Natural killer cell (primary cell): ENCODE results near the gene GAS1. TPM values are rescaled to one million over a fixed set of nuclear protein-coding genes. Genes with fewer than 3 reads are reported as not detected.
A peak's percentile ranks its signal among the peaks of the same experiment; 100 is the strongest.

ENCODE experiments used
- ATAC-seq, 3 donors: fragments of 150-1000 bp in 2 of 3; fragments of 200-7000 bp in 1 of 3; cut with Tn5 transposase; 1 replicate in 1 of 3; 2 replicates in 2 of 3; pipeline ENCODE4 v1.10.0; 2021; ENCODE audit warnings: mild to moderate bottlenecking in 2 of 3, moderate library complexity in 2 of 3
- DNase-seq, 2 donors: peaks; one replicate each; pipeline versions ENCODE4 v3.0.0 to v3.0.0-alpha.2; 2013 to 2021; ENCODE audit warnings: mixed read lengths in 1 of 2
- H3K27ac ChIP-seq: one replicate; pipeline ENCODE4 v1.5.1; 2013; ENCODE audit warnings: mild to moderate bottlenecking, low read length
- H3K27me3 ChIP-seq: one replicate; pipeline ENCODE4 v1.6.1; 2013; ENCODE audit warnings: low read length; ENCODE audit not compliant: control insufficient read depth, insufficient read depth
- H3K36me3 ChIP-seq: one replicate; pipeline ENCODE4 v1.6.1; 2013; ENCODE audit warnings: low read length; ENCODE audit not compliant: control insufficient read depth, insufficient read depth
- H3K4me1 ChIP-seq: one replicate; pipeline ENCODE4 v1.6.1; 2013; ENCODE audit warnings: low read length; ENCODE audit not compliant: control insufficient read depth, insufficient read depth
- H3K4me3 ChIP-seq: one replicate; pipeline ENCODE4 v1.5.1; 2013; ENCODE audit warnings: low read length
- H3K9me3 ChIP-seq: one replicate; pipeline ENCODE4 v1.6.1; 2013; ENCODE audit warnings: low read length; ENCODE audit not compliant: control insufficient read depth, insufficient read depth
- H3K27ac Mint-ChIP-seq, 2 donors: one replicate each; pipeline ENCODE4 v1.8.0; 2022; ENCODE audit warnings: mild to moderate bottlenecking in 2 of 2, mixed read lengths in 2 of 2, moderate library complexity in 1 of 2
- H3K27me3 Mint-ChIP-seq, 2 donors: one replicate each; pipeline ENCODE4 v1.8.0; 2022; ENCODE audit warnings: low read depth in 2 of 2, mixed read lengths in 2 of 2
- H3K36me3 Mint-ChIP-seq: one replicate; pipeline ENCODE4 v1.8.0; 2022; ENCODE audit warnings: mixed read lengths
- H3K4me1 Mint-ChIP-seq, 2 donors: one replicate each; pipeline ENCODE4 v1.8.0; 2022; ENCODE audit warnings: mixed read lengths in 2 of 2
- H3K4me3 Mint-ChIP-seq: one replicate; pipeline ENCODE4 v1.8.0; 2022; ENCODE audit warnings: mild to moderate bottlenecking, moderate library complexity, mixed read lengths
- H3K9me3 Mint-ChIP-seq, 2 donors: one replicate each; pipeline ENCODE4 v1.8.0; 2022; ENCODE audit warnings: mixed read lengths in 2 of 2
- CTCF ChIP-seq: fragments of 200-600 bp; IDR thresholded peaks from one replicate; pipeline ENCODE4 v1.8.0; 2022; ENCODE audit warnings: antibody characterized with exemption
- WGBS: methylation state at CpG from one replicate; pipeline ENCODE4 v1.1.7; 2013; ENCODE audit warnings: missing lambda C conversion rate; ENCODE audit not compliant: insufficient coverage; 5-methylcytosine and 5-hydroxymethylcytosine counted together
- intact Hi-C: fragments of 100-400 bp; cut with micrococcal nuclease; formaldehyde crosslinking; loops from one replicate; pipeline ENCODE4 v1.14.2; 2022
- total RNA-seq, 4 donors: library from RNA; stranded (reverse); fragments of 120-200 nt in 1 of 4; gene quantifications; one replicate each; pipeline versions ENCODE4 v1.2.3 to v1.2.4, GENCODE V29; 2013 to 2022

Gene GAS1
- 1 to 10 TPM; 1.0 to 3.1 (median 2.8) TPM for total RNA-seq
- total RNA-seq (2013): 1.4 TPM

GRCh38 chr9:86947146-86948073 is at the start of gene GAS1:
Gene GAS1 (minus strand): TSS chr9:86947506. CDS start chr9:86946779, 727 bp downstream.
- H3K4me1 ChIP-seq: peaks cover 21% of the 10 kb centered on the region
- intact Hi-C loops: no loop called here
- H3K27ac ChIP-seq: peak within 1 kb of the TSS; percentile 23
- H3K9me3 ChIP-seq: no peaks in the 10 kb centered on the region
- Mint-ChIP-seq H3K27me3 (peaks cover 14 to 16% of the 10 kb centered on the region in 2 donors), H3K4me1 (peaks cover 24 to 30% of the 10 kb centered on the region in 2 donors), H3K4me3 (peak within 1 kb of the TSS; percentile 89), H3K9me3 (no peaks in the 10 kb centered on the region), H3K36me3 (no peaks in the 10 kb centered on the region), H3K27ac (peak within 1 kb of the TSS; percentile 74 to 88)
- TF ChIP-seq CTCF: no peak
- H3K36me3 ChIP-seq: no peaks in the 10 kb centered on the region
- peak within 1 kb of the TSS; percentile 78 for H3K4me3 ChIP-seq
- peak; percentile 66 to 85 (median 71) for ATAC-seq
- WGBS: under 1% methylated on average over 86 of the region's 89 CpGs
- peaks cover 21% of the 10 kb centered on the region for H3K27me3 ChIP-seq
- peak; percentile 57 to 81 for DNase-seq

- peaks cover 11% of the 10 kb centered on the region for H3K27me3 ChIP-seq
- no peak for DNase-seq
- no peaks in the 10 kb centered on the region for H3K36me3 ChIP-seq
- peaks cover 0 to 18% of the 10 kb centered on the region in 2 donors for H3K27me3 Mint-ChIP-seq
- no peak for ATAC-seq
- no peaks in the 10 kb centered on the region for H3K4me1 Mint-ChIP-seq
- no peaks in the 10 kb centered on the region for H3K4me1 ChIP-seq
- H3K36me3 Mint-ChIP-seq: no peaks in the 10 kb centered on the region
- no peaks in the 10 kb centered on the region for H3K9me3 Mint-ChIP-seq
- intact Hi-C loops: no loop called here
- no peak overlapping the region for H3K27ac ChIP-seq
- no peak overlapping the region for H3K27ac Mint-ChIP-seq
- no peaks in the 10 kb centered on the region for H3K9me3 ChIP-seq
- no peak overlapping the region for H3K4me3 ChIP-seq
- no peak for TF ChIP-seq CTCF
- 89% methylated on average over 1 of the region's 1 CpG for WGBS
- no peak overlapping the region for H3K4me3 Mint-ChIP-seq
Observed at GRCh38 chr9:86994231-86994630, 46.9 kb upstream of the GAS1 start.

GRCh38 chr9:86993830-86994229 is 46.5 kb upstream of the GAS1 start:
- ATAC-seq (no peak), DNase-seq (no peak)
- Mint-ChIP-seq H3K4me1 (no peaks in the 10 kb centered on the region), H3K9me3 (no peaks in the 10 kb centered on the region), H3K27me3 (peaks cover 0 to 18% of the 10 kb centered on the region in 2 donors), H3K36me3 (no peaks in the 10 kb centered on the region), H3K4me3 (no peak overlapping the region), H3K27ac (no peak overlapping the region)
- Histone ChIP-seq H3K4me1 (no peaks in the 10 kb centered on the region), H3K27me3 (peaks cover 11% of the 10 kb centered on the region), H3K4me3 (no peak overlapping the region), H3K9me3 (no peaks in the 10 kb centered on the region), H3K36me3 (no peaks in the 10 kb centered on the region), H3K27ac (no peak overlapping the region)
- TF ChIP-seq CTCF: no peak
- intact Hi-C loops: no loop called here
